ENCODE data around the gene XRCC1. TPM values are rescaled to one million over a fixed set of nuclear protein-coding genes. Genes with fewer than 3 reads are reported as not detected.

The XRCC1 gene
- total RNA-seq, 2 experiments from 2014 or later: 25.1 to 26.2 TPM

DNA sequence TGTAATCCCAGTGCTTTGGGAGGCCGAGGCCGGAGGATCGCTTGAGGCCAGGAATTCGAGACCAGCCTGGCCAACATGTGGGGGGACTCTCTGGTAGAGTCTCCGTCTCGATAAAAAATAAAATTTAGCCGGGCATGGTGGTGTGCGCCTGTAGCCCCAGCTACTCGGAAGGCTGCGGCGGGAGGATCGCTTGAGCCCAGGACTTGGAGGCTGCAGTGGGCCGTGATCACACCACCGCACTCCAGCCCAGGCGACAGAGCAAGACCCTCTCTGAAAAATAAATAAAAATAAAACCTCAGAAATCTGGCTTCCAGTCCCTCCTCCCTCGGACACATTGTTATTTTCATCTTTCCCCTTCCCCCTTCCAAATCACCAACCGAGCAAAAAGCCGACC lies 20.3 kb upstream of the XRCC1 start:
- CTCF ChIA-PET: interaction anchor here (0.8 to 5.8 kb wide), 11 partner anchors 11 to 214 kb away, joined by 3 to 122 read pairs (median 7); partner anchors contain the start of gene XRCC1
- DNase-seq (peak in 2 of 14 experiments; percentile 9 to 17), ATAC-seq (ENCODE audit: poor library complexity) (peak; percentile 8)
- Histone ChIP-seq H3K9me3 (ENCODE audit: control insufficient read depth in 1 of 2, insufficient read depth in 1 of 2, low read length in 2 of 2) (no peaks in the 10 kb centered on the region), H3K4me1 (ENCODE audit: insufficient read depth, low read length) (peaks cover 44% of the 10 kb centered on the region), H3K27ac (ENCODE audit: low read depth in 1 of 2, low read length in 2 of 2) (peak overlapping the region; percentile 97), H3K4me3 (ENCODE audit: low read length) (peak overlapping the region; percentile 73), H3K36me3 (ENCODE audit: insufficient read depth, low read length) (peaks cover 35% of the 10 kb centered on the region), H3K27me3 (ENCODE audit: control insufficient read depth in 1 of 2, insufficient read depth in 2 of 2, low read length in 2 of 2) (no peaks in the 10 kb centered on the region)
- POLR2A ChIA-PET: interaction anchor here (0.9 to 3.3 kb wide), 19 partner anchors 9 to 204 kb away, joined by 3 to 52 read pairs (median 5); partner anchors contain the start of genes PHLDB3, PINLYP, SMG9 and XRCC1
- peak overlapping the region; percentile 96 for H3K4me3 Mint-ChIP-seq
- no peaks in the 10 kb centered on the region for H3K9me3 Mint-ChIP-seq
- peaks cover 61% of the 10 kb centered on the region for H3K36me3 Mint-ChIP-seq (ENCODE audit: low read depth)
- H3K4me1 Mint-ChIP-seq (ENCODE audit: low read depth): peaks cover 47% of the 10 kb centered on the region
- H3K27ac Mint-ChIP-seq: peak overlapping the region; percentile 100
- TF ChIP-seq, protein P1, sequence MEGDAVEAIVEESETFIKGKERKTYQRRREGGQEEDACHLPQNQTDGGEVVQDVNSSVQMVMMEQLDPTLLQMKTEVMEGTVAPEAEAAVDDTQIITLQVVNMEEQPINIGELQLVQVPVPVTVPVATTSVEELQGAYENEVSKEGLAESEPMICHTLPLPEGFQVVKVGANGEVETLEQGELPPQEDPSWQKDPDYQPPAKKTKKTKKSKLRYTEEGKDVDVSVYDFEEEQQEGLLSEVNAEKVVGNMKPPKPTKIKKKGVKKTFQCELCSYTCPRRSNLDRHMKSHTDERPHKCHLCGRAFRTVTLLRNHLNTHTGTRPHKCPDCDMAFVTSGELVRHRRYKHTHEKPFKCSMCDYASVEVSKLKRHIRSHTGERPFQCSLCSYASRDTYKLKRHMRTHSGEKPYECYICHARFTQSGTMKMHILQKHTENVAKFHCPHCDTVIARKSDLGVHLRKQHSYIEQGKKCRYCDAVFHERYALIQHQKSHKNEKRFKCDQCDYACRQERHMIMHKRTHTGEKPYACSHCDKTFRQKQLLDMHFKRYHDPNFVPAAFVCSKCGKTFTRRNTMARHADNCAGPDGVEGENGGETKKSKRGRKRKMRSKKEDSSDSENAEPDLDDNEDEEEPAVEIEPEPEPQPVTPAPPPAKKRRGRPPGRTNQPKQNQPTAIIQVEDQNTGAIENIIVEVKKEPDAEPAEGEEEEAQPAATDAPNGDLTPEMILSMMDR (IDR thresholded peaks at IDR 0.05): no peak
- H3K27me3 Mint-ChIP-seq: no peaks in the 10 kb centered on the region
- intact Hi-C loops (cut with DNase I, micrococcal nuclease): loop anchor here in 1 of 2 experiments (1.0 to 5.0 kb wide), 4 partner anchors 17 to 148 kb away; no protein-coding TSS in a partner anchor

DNA sequence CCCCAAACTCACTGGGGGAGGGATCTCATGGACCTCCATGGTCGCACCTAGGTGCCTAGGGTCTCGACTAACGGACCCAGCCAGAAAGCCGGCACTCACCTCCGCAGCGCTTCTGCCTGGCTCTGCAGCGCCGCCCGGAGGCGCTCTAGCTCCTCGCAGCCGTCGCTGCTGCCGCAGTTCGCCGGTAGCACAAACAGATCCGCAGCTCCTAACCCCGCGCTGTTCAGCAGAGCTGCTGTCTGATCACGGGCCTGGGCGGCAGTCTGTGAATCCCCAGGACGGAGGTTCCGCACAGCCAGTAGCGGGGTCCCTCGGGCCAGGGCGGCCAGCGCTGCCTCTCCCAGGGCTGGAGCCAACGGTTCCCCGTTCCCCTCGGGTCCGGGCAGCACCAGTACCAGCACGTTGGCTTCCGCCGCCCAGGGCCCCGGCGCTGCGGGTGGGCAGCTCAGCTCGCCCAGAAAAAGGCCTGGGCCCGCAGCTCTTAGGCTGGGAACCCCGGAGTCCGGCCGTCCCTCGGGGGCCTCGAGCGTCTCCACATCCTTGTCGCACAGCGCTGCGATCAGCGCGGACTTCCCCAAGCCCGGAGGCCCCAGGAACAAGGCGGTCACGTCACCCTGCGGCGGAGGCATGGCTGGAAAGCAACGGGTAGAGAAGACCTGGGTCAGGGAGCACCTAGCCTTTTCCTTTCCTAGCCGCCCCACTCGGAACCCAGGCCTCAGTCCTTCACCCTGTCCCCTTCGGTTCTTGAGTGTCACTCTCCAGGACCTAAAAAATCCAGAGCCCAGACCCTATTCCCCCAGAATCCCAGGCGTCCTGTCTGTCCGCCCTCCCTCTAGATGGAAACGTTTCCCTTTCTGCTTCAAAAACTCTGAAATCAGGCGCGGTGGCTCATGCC lies 19.6 kb upstream of the XRCC1 start:
- Mint-ChIP-seq H3K27me3 (no peaks in the 10 kb centered on the region), H3K36me3 (ENCODE audit: low read depth) (peaks cover 57% of the 10 kb centered on the region), H3K9me3 (no peaks in the 10 kb centered on the region), H3K4me3 (peak overlapping the region; percentile 96), H3K4me1 (ENCODE audit: low read depth) (peaks cover 50% of the 10 kb centered on the region), H3K27ac (peak overlapping the region; percentile 100)
- peak overlapping the region; percentile 73 for H3K4me3 ChIP-seq (ENCODE audit: low read length)
- ATAC-seq (ENCODE audit: poor library complexity) (peak; percentile 71), DNase-seq (peak; percentile 60 to 92 (median 70))
- H3K27ac ChIP-seq (ENCODE audit: low read depth in 1 of 2, low read length in 2 of 2): peak overlapping the region; percentile 97
- H3K4me1 ChIP-seq (ENCODE audit: insufficient read depth, low read length): peaks cover 44% of the 10 kb centered on the region
- POLR2A ChIA-PET: interaction anchor here (0.5 to 3.3 kb wide), 21 partner anchors 10 to 701 kb away, joined by 3 to 52 read pairs (median 4); partner anchors contain the start of genes PHLDB3, PINLYP, SMG9 and XRCC1
- no peaks in the 10 kb centered on the region for H3K9me3 ChIP-seq (ENCODE audit: control insufficient read depth in 1 of 2, insufficient read depth in 1 of 2, low read length in 2 of 2)
- intact Hi-C loops (cut with DNase I, micrococcal nuclease): loop anchor here (1.0 to 5.0 kb wide), 7 partner anchors 17 to 148 kb away; partner anchors contain the start of gene ZNF575 (in 1 of the 2)
- TF ChIP-seq, protein P1 (IDR thresholded peaks at IDR 0.05): peak; percentile 83
- CTCF ChIA-PET: interaction anchor here (0.5 to 5.8 kb wide), 36 partner anchors 8 to 182 kb away, joined by 3 to 122 read pairs (median 4); partner anchors contain the start of genes ETHE1, PHLDB3, PINLYP and PLAUR
- no peaks in the 10 kb centered on the region for H3K27me3 ChIP-seq (ENCODE audit: control insufficient read depth in 1 of 2, insufficient read depth in 2 of 2, low read length in 2 of 2)
- peaks cover 31% of the 10 kb centered on the region for H3K36me3 ChIP-seq (ENCODE audit: insufficient read depth, low read length)

DNA sequence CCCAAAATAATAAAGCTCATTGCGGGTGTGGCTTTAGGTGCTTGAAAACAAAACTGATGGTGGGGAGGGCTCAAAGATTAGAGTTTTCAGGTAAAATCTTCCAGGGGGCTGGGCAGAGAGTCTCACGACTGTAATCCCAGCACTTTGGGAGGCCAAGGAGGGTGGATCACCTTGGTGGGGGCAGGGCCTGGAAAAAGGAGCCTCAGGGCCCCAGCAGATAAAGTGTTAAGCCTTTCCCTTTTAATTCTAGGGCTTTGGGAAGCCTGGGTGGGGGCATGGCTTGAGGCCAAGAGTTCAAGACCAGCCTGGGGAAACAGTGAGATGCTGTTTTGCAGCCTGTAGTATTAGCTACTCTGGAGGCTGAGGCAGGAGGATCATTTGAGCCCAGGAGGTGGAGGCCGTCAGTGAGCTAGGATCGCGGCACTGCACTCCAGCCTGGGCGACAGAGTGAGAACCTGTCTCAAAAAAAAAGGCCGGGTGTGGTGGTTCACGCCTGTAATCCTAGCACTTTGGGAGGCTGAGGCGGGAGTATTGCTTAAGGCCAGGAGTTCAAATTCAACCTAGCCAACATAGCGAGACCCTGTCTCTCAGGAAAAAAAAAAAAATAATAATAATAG lies 18.9 kb upstream of the XRCC1 start:
- TF ChIP-seq, protein P1 (IDR thresholded peaks at IDR 0.05): no peak
- H3K36me3 ChIP-seq (ENCODE audit: insufficient read depth, low read length): peaks cover 23% of the 10 kb centered on the region
- H3K4me1 Mint-ChIP-seq (ENCODE audit: low read depth): peaks cover 56% of the 10 kb centered on the region
- H3K4me3 ChIP-seq (ENCODE audit: low read length): peak overlapping the region; percentile 73
- ChIA-PET CTCF (interaction anchor here (0.5 to 5.8 kb wide), 28 partner anchors 10 to 183 kb away, joined by 3 to 122 read pairs (median 5); partner anchors contain the start of genes ETHE1, PHLDB3, PINLYP and PLAUR), POLR2A (interaction anchor here (0.5 to 3.3 kb wide), 17 partner anchors 11 to 701 kb away, joined by 3 to 52 read pairs (median 7); partner anchors contain the start of genes PHLDB3, PINLYP, XRCC1 and ZNF575)
- H3K4me3 Mint-ChIP-seq: peak overlapping the region; percentile 81
- no peaks in the 10 kb centered on the region for H3K9me3 ChIP-seq (ENCODE audit: control insufficient read depth in 1 of 2, insufficient read depth in 1 of 2, low read length in 2 of 2)
- peak overlapping the region; percentile 97 for H3K27ac ChIP-seq (ENCODE audit: low read depth in 1 of 2, low read length in 2 of 2)
- H3K36me3 Mint-ChIP-seq (ENCODE audit: low read depth): peaks cover 50% of the 10 kb centered on the region
- no peak for ATAC-seq (ENCODE audit: poor library complexity)
- no peaks in the 10 kb centered on the region for H3K9me3 Mint-ChIP-seq
- peaks cover 48% of the 10 kb centered on the region for H3K4me1 ChIP-seq (ENCODE audit: insufficient read depth, low read length)
- DNase-seq: no peak
- H3K27me3 ChIP-seq (ENCODE audit: control insufficient read depth in 1 of 2, insufficient read depth in 2 of 2, low read length in 2 of 2): no peaks in the 10 kb centered on the region
- intact Hi-C loops (cut with DNase I, micrococcal nuclease): loop anchor here (1.0 to 5.0 kb wide), 4 partner anchors 39 to 147 kb away; partner anchors contain the start of gene ZNF575 (in 1 of the 2)
- peak overlapping the region; percentile 100 for H3K27ac Mint-ChIP-seq
- H3K27me3 Mint-ChIP-seq: no peaks in the 10 kb centered on the region

Measured in CD4-positive, alpha-beta T cell (primary cell).